ENCODE results near the gene TMEM14B. TPM values are rescaled to one million over a fixed set of nuclear protein-coding genes. Genes with fewer than 3 reads are reported as not detected.

Gene TMEM14B
- total and polyA plus RNA-seq, 9 of the 15 experiments (the other 6 are each of a cell fraction or from before 2014, with no cell fraction given), result 174 to 862 (median 263) TPM

DNA sequence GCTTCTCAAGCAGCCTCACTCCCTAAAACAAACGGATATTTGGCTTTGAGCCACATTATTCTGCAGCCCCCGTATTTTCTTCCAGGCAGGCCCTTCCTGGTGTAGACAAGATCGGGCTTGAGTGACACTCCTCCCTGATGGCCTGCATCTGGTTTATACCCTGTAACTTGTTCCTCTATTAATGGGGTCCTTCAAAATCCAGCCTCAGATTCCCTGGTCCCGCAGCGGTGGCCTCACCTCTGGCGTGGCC is 25.1 kb upstream of the TMEM14B start (continued):
- TF ChIP-seq, protein P1, sequence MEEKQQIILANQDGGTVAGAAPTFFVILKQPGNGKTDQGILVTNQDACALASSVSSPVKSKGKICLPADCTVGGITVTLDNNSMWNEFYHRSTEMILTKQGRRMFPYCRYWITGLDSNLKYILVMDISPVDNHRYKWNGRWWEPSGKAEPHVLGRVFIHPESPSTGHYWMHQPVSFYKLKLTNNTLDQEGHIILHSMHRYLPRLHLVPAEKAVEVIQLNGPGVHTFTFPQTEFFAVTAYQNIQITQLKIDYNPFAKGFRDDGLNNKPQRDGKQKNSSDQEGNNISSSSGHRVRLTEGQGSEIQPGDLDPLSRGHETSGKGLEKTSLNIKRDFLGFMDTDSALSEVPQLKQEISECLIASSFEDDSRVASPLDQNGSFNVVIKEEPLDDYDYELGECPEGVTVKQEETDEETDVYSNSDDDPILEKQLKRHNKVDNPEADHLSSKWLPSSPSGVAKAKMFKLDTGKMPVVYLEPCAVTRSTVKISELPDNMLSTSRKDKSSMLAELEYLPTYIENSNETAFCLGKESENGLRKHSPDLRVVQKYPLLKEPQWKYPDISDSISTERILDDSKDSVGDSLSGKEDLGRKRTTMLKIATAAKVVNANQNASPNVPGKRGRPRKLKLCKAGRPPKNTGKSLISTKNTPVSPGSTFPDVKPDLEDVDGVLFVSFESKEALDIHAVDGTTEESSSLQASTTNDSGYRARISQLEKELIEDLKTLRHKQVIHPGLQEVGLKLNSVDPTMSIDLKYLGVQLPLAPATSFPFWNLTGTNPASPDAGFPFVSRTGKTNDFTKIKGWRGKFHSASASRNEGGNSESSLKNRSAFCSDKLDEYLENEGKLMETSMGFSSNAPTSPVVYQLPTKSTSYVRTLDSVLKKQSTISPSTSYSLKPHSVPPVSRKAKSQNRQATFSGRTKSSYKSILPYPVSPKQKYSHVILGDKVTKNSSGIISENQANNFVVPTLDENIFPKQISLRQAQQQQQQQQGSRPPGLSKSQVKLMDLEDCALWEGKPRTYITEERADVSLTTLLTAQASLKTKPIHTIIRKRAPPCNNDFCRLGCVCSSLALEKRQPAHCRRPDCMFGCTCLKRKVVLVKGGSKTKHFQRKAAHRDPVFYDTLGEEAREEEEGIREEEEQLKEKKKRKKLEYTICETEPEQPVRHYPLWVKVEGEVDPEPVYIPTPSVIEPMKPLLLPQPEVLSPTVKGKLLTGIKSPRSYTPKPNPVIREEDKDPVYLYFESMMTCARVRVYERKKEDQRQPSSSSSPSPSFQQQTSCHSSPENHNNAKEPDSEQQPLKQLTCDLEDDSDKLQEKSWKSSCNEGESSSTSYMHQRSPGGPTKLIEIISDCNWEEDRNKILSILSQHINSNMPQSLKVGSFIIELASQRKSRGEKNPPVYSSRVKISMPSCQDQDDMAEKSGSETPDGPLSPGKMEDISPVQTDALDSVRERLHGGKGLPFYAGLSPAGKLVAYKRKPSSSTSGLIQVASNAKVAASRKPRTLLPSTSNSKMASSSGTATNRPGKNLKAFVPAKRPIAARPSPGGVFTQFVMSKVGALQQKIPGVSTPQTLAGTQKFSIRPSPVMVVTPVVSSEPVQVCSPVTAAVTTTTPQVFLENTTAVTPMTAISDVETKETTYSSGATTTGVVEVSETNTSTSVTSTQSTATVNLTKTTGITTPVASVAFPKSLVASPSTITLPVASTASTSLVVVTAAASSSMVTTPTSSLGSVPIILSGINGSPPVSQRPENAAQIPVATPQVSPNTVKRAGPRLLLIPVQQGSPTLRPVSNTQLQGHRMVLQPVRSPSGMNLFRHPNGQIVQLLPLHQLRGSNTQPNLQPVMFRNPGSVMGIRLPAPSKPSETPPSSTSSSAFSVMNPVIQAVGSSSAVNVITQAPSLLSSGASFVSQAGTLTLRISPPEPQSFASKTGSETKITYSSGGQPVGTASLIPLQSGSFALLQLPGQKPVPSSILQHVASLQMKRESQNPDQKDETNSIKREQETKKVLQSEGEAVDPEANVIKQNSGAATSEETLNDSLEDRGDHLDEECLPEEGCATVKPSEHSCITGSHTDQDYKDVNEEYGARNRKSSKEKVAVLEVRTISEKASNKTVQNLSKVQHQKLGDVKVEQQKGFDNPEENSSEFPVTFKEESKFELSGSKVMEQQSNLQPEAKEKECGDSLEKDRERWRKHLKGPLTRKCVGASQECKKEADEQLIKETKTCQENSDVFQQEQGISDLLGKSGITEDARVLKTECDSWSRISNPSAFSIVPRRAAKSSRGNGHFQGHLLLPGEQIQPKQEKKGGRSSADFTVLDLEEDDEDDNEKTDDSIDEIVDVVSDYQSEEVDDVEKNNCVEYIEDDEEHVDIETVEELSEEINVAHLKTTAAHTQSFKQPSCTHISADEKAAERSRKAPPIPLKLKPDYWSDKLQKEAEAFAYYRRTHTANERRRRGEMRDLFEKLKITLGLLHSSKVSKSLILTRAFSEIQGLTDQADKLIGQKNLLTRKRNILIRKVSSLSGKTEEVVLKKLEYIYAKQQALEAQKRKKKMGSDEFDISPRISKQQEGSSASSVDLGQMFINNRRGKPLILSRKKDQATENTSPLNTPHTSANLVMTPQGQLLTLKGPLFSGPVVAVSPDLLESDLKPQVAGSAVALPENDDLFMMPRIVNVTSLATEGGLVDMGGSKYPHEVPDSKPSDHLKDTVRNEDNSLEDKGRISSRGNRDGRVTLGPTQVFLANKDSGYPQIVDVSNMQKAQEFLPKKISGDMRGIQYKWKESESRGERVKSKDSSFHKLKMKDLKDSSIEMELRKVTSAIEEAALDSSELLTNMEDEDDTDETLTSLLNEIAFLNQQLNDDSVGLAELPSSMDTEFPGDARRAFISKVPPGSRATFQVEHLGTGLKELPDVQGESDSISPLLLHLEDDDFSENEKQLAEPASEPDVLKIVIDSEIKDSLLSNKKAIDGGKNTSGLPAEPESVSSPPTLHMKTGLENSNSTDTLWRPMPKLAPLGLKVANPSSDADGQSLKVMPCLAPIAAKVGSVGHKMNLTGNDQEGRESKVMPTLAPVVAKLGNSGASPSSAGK (IDR thresholded peaks at IDR 0.05), result peak; percentile 94
- TF ChIP-seq SIRT6 (IDR thresholded peaks at IDR 0.05; ENCODE audit: low read depth, low read length) (no peak), KLF13 (tag; IDR thresholded peaks at IDR 0.05; ENCODE audit: borderline replicate concordance, low read depth) (no peak), SMAD2 (IDR thresholded peaks at IDR 0.05; ENCODE audit: low read depth, low read length) (no peak), ZBTB17 (CRISPR knock-in tag; IDR thresholded peaks at IDR 0.05) (no peak), POLR2G (IDR thresholded peaks at IDR 0.05; ENCODE audit: low read depth, low read length) (no peak), NONO (IDR thresholded peaks at IDR 0.05; ENCODE audit: low read depth in 2 of 2, low read length in 1 of 2) (no peak), MYC (IDR thresholded peaks at IDR 0.05; ENCODE audit: low read depth, low read length) (no peak), MYC (CRISPR knock-in tag; IDR thresholded peaks at IDR 0.05; ENCODE audit: borderline replicate concordance, low read depth) (0 out of 2 replicates have a peak, but pooled peaks have one; percentile 62), STAT5B (CRISPR knock-in tag; IDR thresholded peaks at IDR 0.05) (no peak), SOX6 (IDR thresholded peaks at IDR 0.05) (no peak), TCFL5 (CRISPR knock-in tag; conservative IDR thresholded peaks at IDR 0.05) (no peak), SAFB2 (IDR thresholded peaks at IDR 0.05; ENCODE audit: borderline replicate concordance, low read depth, low read length, severe bottlenecking) (no peak), FOXP1 (CRISPR knock-in tag; IDR thresholded peaks at IDR 0.05) (no peak)
- TF ChIP-seq, protein P2, sequence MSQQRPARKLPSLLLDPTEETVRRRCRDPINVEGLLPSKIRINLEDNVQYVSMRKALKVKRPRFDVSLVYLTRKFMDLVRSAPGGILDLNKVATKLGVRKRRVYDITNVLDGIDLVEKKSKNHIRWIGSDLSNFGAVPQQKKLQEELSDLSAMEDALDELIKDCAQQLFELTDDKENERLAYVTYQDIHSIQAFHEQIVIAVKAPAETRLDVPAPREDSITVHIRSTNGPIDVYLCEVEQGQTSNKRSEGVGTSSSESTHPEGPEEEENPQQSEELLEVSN (IDR thresholded peaks at IDR 0.05; ENCODE audit: borderline replicate concordance in 1 of 2, extremely low read depth in 1 of 2, insufficient read depth in 1 of 2, insufficient read length in 1 of 2, low read depth in 1 of 2, low read length in 1 of 2, poor library complexity in 1 of 2, severe bottlenecking in 1 of 2), result no peak
